Cardiac muscle cell (in vitro differentiated cells and primary cell): ENCODE data around the gene SCGB3A1. TPM values are rescaled to one million over a fixed set of nuclear protein-coding genes. Genes with fewer than 3 reads are reported as not detected.

Source experiments
- DNase-seq, 2 donors: peaks; one replicate each; pipeline versions ENCODE4 v3.0.0 to v3.0.0-alpha.2; 2010 to 2017; ENCODE audit warnings: low read depth in 1 of 2, low spot score in 1 of 2
- H3K27ac ChIP-seq: fragments of 200-600 bp; sonication (generic); 2 replicates; pipeline ENCODE4 v1.5.1; 2016
- H3K27me3 ChIP-seq: fragments of 200-600 bp; sonication (generic); 2 replicates; pipeline ENCODE4 v1.6.0; 2016; ENCODE audit warnings: control low read depth
- H3K36me3 ChIP-seq: fragments of 200-600 bp; sonication (generic); 2 replicates; pipeline ENCODE4 v1.5.1; 2016; ENCODE audit warnings: control low read depth
- H3K4me1 ChIP-seq: fragments of 200-600 bp; sonication (generic); 2 replicates; pipeline ENCODE4 v1.8.1; 2017; ENCODE audit warnings: low read depth, mild to moderate bottlenecking, mixed run types
- H3K4me3 ChIP-seq: fragments of 200-600 bp; sonication (generic); 2 replicates; pipeline ENCODE4 v1.5.1; 2016; ENCODE audit warnings: mild to moderate bottlenecking
- H3K9me3 ChIP-seq: fragments of 200-600 bp; sonication (generic); 2 replicates; pipeline ENCODE4 v1.5.1; 2017; ENCODE audit warnings: low read depth, mild to moderate bottlenecking, control low read depth
- CTCF ChIP-seq: IDR thresholded peaks from 2 replicates; pipeline ENCODE4 v1.5.1; 2012; ENCODE audit warnings: low read depth, mild to moderate bottlenecking, low read length
- polyA plus RNA-seq: library from polyadenylated mRNA; unstranded; fragments of >200 nt; fragmentation: Nextera tagmentation; extraction: Ambion mirVana; gene quantifications from 2 replicates; pipeline ENCODE4 v1.2.1, GENCODE V29; 2016
- total RNA-seq: library from RNA; depleted of rRNA; stranded (reverse); fragments of >200 nt; gene quantifications from 2 replicates; pipeline ENCODE4 v1.2.3, GENCODE V29; 2016

The SCGB3A1 gene
- total and polyA plus RNA-seq, 2 experiments from 2014 or later: 0.56 TPM; not detected in 1

- no peak for TF ChIP-seq CTCF
- H3K27ac ChIP-seq: no peak overlapping the region
- no peaks in the 10 kb centered on the region for H3K4me1 ChIP-seq
- peaks cover 22% of the 10 kb centered on the region for H3K27me3 ChIP-seq
- no peak for DNase-seq
- no peak overlapping the region for H3K4me3 ChIP-seq
- H3K9me3 ChIP-seq: no peaks in the 10 kb centered on the region
- H3K36me3 ChIP-seq: no peaks in the 10 kb centered on the region
Measured at GRCh38 chr5:180596668-180597231, 5.5 kb upstream of the SCGB3A1 start.

GRCh38 chr5:180596115-180596667, 4.9 kb upstream of the SCGB3A1 start:
- no peak for TF ChIP-seq CTCF
- H3K36me3 ChIP-seq: no peaks in the 10 kb centered on the region
- no peak for DNase-seq
- no peaks in the 10 kb centered on the region for H3K9me3 ChIP-seq
- H3K27ac ChIP-seq: no peak overlapping the region
- no peak overlapping the region for H3K4me3 ChIP-seq
- H3K27me3 ChIP-seq: peaks cover 28% of the 10 kb centered on the region
- peaks cover 1% of the 10 kb centered on the region for H3K4me1 ChIP-seq

GRCh38 chr5:180595381-180596114, 4.2 kb upstream of the SCGB3A1 start:
- no peak overlapping the region for H3K27ac ChIP-seq
- no peak for DNase-seq

GRCh38 chr5:180595046-180595379, 3.7 kb upstream of the SCGB3A1 start:
- Histone ChIP-seq H3K27ac (no peak overlapping the region), H3K4me1 (peaks cover 7% of the 10 kb centered on the region), H3K4me3 (no peak overlapping the region), H3K9me3 (no peaks in the 10 kb centered on the region), H3K36me3 (no peaks in the 10 kb centered on the region), H3K27me3 (peaks cover 39% of the 10 kb centered on the region)
- no peak for TF ChIP-seq CTCF
- no peak for DNase-seq

More at GRCh38 chr5:180595381-180596114, 4.2 kb upstream of the SCGB3A1 start:
- Histone ChIP-seq H3K4me3 (no peak overlapping the region), H3K9me3 (no peaks in the 10 kb centered on the region), H3K4me1 (peaks cover 7% of the 10 kb centered on the region), H3K36me3 (no peaks in the 10 kb centered on the region), H3K27me3 (peaks cover 34% of the 10 kb centered on the region)
- TF ChIP-seq CTCF: no peak

- no peak overlapping the region for H3K4me3 ChIP-seq
- no peak overlapping the region for H3K27ac ChIP-seq
- peaks cover 45% of the 10 kb centered on the region for H3K27me3 ChIP-seq
- H3K4me1 ChIP-seq: peaks cover 7% of the 10 kb centered on the region
- no peaks in the 10 kb centered on the region for H3K36me3 ChIP-seq
- no peak for TF ChIP-seq CTCF
- DNase-seq: no peak
- no peaks in the 10 kb centered on the region for H3K9me3 ChIP-seq
Measured at GRCh38 chr5:180594311-180595045, 3.2 kb upstream of the SCGB3A1 start.
